ENCODE results near the gene MGRN1. TPM values are rescaled to one million over a fixed set of nuclear protein-coding genes. Genes with fewer than 3 reads are reported as not detected.
A peak's percentile ranks its signal among the peaks of the same experiment; 100 is the strongest.

The MGRN1 gene
- 31.6 TPM for total RNA-seq
- long read RNA-seq, full-length matches to known transcripts = 2 of 12 reads
- long read RNA-seq, partial matches to known transcripts = 2 of 12 reads
- long read RNA-seq, other reads (novel, unspliced or antisense) = 8 of 12 reads

DNA sequence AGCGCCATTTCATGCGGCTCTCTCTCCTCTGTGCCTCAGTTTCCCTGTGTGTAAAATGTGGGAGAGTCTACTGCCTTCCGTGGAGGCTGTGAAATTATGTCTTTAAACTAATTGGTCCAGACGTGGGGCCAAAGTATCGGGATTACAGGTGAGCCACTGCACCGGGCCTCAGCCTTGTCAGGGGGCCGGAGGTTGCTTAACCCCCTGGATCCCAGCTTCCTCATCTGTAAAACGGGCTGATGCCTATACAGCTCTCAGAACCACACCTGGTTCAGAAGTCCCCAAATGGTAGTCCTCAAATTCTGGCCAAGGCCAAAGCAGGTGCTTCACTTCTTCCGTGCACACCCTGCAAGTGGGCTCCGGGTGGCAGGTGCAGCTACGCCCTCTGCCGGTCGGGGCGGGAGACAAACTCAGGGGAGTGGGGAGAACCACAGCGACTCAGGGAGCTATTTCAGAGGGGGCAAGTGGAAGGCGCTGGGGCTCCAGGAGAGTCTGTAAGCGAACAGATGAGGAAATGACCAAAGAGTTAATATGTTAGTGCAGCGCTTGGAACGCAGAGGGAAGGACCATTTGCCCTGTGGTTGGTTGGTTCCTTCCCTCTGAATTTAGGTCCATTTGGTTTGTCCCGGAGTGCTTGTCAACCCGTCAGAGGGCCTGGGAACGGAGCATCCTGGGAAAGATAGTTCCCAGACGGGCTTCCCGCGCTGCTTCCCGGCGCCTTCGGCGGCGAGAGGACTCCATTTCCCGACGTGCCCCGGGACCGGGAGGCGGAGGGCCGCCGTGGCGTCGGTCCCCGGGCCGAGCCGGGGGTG lies at the start of gene MGRN1:
MGRN1 (plus strand) TSS at position 812 of the 812 bp plus-strand sequence. CDS start 135 bp downstream, outside the sequence.
- DNase-seq (peak; percentile 95), ATAC-seq (peak; percentile 97)
- intact Hi-C loops (cut with micrococcal nuclease) = no loop called here

GRCh38 chr16:4574919-4575705 lies 49.5 kb upstream of the MGRN1 start:
- intact Hi-C loops (cut with micrococcal nuclease) = no loop called here

GRCh38 chr16:4576008-4576407 lies 48.6 kb upstream of the MGRN1 start:
- DNase-seq (no peak), ATAC-seq (no peak)
- intact Hi-C loops (cut with micrococcal nuclease) = no loop called here

More at GRCh38 chr16:4574919-4575705, 49.5 kb upstream of the MGRN1 start:
- no peak for DNase-seq
- no peak for ATAC-seq

DNA sequence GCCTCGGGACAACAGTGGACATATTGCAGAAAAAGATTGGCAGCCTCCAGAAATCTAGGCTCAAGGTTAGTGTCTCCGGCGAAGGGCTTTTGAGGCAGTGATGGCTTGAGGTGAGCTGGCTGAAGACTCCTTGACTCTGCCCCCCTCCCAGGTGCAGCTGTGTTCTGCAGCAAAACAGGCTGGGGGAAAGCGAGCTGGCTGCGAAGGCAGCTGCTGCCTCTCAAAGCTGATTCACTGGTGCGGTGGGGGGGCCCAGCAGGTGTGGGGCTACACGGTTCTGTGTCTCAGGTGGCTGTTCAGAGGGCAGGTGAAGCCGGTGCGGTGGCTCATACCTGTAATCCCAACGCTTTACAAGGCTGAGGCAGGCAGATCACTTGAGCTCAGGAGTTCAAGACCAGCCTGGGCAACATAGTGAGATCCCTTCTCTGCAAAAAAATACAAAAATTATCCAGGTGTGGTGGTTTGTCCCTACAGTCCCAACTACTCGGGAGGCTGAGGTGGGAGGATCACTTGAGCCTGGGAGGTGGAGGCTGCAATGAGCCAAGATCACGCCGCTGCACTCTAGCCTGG lies 45.6 kb upstream of the MGRN1 start:
- intact Hi-C loops (cut with micrococcal nuclease) = no loop called here
- DNase-seq = no peak
- no peak for ATAC-seq

GRCh38 chr16:4580250-4580649 lies 44.4 kb upstream of the MGRN1 start:
- intact Hi-C loops (cut with micrococcal nuclease) = no loop called here
- no peak for ATAC-seq
- DNase-seq = no peak

DNA sequence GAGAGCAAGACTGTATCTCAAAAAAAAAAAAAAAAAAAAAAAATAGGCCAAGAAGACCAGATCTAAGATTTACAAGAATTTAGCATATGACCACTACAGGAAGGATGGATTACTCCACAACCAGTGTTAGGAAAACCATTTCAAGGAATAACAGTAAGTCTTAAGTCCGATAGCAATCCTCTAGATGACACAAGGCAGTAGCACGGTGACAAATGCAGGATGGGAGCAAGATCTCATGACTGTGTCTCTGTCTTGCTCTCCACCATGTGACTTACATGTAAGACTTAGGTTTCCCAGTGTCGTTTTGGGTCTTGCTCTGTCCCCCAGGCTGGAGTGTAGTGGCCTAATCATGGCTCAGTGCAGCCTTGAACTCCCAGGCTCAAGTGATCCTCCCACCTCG lies 40.7 kb upstream of the MGRN1 start:
- intact Hi-C loops (cut with micrococcal nuclease) = no loop called here
- DNase-seq (no peak), ATAC-seq (no peak)

DNA sequence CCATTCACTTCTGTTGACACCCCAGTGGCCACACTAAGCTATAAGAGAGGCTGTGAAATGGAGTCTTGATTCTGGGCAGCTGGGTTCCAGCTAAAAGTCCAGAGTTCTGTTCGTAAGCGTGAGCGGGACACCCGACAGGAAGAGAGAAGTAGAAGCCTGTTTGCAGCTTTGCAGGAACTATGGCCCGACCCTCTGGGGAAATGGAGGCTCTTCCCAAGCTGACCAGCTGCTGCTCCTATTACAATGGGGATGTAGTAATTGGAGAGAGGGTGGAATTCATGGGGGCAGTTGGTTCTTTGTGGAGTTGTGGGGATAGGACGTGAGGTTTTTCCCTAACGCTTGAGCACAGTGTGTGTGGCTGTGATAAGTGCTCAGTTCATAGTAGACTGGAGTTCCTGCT lies 38.3 kb upstream of the MGRN1 start:
- intact Hi-C loops (cut with micrococcal nuclease) = no loop called here
- no peak for DNase-seq
- no peak for ATAC-seq

GRCh38 chr16:4588386-4588785 lies 36.2 kb upstream of the MGRN1 start:
- intact Hi-C loops (cut with micrococcal nuclease) = no loop called here
- DNase-seq (no peak), ATAC-seq (no peak)

- intact Hi-C loops (cut with micrococcal nuclease) = no loop called here
- DNase-seq = no peak
- no peak for ATAC-seq
Observed at GRCh38 chr16:4588961-4589360, 35.7 kb upstream of the MGRN1 start.

- no peak for ATAC-seq
- intact Hi-C loops (cut with micrococcal nuclease) = no loop called here
- no peak for DNase-seq
Observed at GRCh38 chr16:4591191-4591590, 33.4 kb upstream of the MGRN1 start.

GRCh38 chr16:4591706-4592470 lies 32.7 kb upstream of the MGRN1 start:
- intact Hi-C loops (cut with micrococcal nuclease) = no loop called here
- DNase-seq = no peak
- ATAC-seq = no peak

DNA sequence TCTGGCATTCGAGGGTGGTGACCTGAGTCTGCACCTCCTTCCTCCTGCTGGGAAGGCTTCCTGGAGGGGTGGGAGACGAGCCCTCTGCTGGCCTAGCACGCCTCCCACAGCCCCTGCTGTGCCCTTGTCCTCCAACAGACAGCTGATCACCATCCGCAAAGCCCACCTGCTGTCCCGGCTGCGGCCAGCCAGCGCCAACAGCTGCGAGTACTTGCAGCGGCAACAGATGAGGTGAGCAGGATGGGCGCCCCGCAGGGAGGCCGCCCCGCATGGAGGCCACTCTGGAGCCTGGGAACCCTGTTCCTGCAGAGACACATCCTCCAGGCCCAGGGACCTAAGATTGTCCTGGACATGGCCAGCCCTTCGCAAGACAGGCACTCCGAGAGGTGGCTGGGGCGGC lies 31.5 kb upstream of the MGRN1 start:
- DNase-seq (no peak), ATAC-seq (no peak)
- intact Hi-C loops (cut with micrococcal nuclease) = no loop called here

DNA sequence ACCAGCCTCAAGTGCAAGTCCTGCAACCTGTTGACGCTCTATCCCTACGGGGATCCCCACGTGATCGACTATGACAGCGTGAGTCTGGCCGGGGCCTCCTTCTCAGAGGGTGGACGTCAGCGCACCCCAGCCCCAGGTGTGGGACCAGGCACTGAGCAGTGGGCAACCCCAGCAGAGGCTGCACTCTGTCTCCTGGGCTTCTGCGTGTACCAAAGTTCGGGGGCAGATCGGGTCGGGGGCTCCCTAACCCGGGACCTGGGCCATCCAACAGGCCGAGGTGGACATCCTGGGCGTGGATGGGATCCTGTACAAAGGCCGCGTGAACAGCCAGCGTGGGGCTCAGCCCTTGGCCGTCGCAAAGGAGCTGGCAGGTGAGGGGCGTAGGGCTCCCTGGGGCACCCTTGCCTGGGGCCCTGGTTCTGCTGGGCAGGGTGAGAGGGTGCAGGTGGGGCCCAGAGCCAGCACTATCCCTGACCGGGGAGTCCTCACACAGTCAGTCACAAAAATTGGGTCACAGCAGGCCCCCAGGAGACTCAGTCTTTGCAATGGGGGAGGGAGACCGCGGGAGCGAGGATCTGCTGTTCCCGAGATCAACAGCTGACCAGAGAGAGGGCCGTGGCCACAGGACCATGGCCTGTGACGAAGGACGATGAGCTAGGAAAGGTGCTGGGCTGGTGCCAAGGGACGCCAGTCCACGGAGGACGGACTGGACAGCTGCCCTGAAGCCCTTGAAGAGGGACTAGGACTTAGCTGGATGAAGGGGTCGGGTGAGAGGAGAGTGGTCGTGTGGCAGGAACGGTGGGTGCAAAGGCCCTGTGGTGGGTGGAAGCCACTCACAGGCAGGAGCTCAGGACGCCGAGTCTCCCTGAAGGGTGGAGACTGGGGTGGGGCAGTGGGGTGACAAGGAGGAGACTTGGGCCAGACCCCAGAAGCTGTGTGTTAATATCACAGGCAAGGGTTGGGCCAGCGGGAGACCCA lies 29.9 kb upstream of the MGRN1 start:
- DNase-seq = no peak
- intact Hi-C loops (cut with micrococcal nuclease) = no loop called here
- ATAC-seq = no peak

GRCh38 chr16:4597174-4597573 lies 27.5 kb upstream of the MGRN1 start:
- ATAC-seq (no peak), DNase-seq (no peak)
- intact Hi-C loops (cut with micrococcal nuclease) = no loop called here

DNA sequence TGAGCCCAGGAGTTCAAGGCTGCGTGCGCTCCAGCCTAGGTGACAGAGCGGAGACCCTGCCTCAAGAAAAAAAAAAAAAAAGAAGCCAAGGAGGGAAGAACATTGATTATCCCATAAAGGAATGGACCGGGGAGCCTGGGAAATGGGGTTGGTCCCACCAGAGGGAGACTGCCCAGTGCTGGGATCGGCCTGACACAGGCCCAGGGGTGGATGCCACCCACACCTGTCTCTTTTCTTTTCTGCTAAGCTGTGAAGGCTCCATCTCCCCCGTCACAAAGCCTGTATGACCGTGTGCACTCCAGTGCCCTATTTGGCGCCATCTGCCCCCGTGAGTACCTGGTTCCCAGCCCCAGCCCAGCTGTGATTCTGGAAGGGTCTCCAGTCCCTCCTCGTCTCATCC lies 25.6 kb upstream of the MGRN1 start:
- ATAC-seq (no peak), DNase-seq (no peak)
- intact Hi-C loops (cut with micrococcal nuclease) = no loop called here

- intact Hi-C loops (cut with micrococcal nuclease) = no loop called here
- DNase-seq (no peak), ATAC-seq (no peak)
Observed at GRCh38 chr16:4599545-4599944, 25.1 kb upstream of the MGRN1 start.

DNA sequence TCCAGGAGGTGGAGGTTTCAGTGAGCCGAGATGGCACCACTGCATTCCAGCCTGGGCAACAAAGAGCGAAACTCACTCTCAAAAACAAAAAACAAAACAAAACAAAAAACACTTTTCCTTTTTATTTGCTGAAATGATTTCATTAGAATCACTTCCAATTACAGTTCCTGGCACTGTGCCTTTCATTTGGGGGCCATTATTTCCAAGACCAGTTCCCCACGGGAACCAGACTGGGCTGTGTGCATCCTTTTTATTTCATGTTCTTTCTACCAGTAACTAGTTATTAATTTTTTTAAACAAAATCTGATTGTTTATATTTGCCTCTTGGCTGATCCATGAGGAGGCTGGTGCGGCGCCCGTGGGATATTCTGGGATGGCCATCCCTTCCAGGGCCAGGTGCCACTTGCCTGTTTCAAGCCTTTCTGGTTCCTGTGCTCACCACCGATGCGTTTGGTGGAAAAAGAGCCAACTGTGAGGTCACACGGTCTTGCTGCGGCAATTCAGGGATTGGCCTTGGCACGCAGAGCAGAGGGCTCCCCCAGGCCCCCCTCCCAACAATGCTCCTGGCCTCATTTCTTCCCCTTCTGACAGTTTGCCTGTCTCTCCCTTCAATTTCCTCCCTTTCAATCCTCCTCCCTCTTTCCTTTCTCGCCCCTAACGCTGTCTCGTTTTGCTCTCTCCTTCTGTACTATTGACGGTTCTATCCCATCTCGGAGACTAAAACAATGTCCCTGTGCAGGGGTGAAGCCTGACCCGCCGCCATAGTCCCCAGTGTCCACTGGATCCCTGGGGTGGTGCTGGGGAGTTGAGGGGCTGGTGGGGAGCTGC lies 23.4 kb upstream of the MGRN1 start:
- ATAC-seq (peak; percentile 42), DNase-seq (no peak)
- intact Hi-C loops (cut with micrococcal nuclease) = no loop called here

DNA sequence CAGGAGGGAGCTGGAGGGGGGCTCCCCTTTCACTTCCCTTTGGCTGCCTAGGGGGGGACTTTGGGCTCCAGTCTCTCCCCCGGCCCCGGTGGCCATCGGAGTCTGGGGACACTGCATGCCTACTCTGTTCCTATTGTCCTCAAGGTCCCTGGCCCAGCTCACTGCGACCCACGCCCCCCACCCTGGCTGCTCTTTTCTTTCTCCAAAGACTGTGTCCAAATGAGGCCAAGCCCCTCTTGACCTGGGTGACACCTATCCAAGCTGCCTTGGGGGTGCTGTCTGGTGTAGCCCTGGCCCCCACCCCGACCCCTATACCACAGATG lies 22.8 kb upstream of the MGRN1 start:
- intact Hi-C loops (cut with micrococcal nuclease) = no loop called here
- no peak for ATAC-seq
- no peak for DNase-seq
